ENCODE results near the gene PERM1. TPM values are rescaled to one million over a fixed set of nuclear protein-coding genes. Genes with fewer than 3 reads are reported as not detected.

The PERM1 gene
- total RNA-seq, 1 donor from 2014 or later: not detected

DNA sequence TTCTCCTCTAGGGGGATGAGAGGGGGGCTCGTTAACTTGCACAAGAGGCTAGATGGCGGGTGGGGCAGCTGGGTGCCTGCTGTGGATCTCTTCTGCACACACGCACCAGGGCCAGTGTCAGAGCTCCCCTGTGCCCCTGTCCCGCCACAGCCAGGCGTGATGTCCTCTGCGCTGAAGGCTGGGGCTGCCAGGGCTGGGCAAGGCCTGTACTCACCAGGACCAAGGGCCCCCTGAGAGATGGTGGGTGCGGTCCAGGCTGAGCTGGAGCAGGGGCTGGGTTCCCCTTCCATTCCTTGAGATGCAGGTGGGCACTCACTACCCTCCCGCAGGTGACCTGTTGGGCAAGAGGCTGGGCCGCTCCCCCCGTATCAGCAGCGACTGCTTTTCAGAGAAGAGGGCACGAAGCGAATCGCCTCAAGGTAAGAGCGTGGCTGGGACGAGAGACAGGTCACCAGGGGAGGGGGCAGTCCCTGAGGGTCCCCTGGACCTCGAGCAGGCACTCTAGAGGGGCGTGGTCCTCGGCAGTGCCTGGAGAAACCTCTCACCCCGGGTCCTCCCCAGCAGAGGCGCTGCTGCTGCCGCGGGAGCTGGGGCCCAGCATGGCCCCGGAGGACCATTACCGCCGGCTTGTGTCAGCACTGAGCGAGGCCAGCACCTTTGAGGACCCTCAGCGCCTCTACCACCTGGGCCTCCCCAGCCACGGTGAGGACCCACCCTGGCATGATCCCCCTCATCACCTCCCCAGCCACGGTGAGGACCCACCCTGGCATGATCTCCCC lies 43.0 kb downstream of the PERM1 start:
- H3K9me3 Mint-ChIP-seq (ENCODE audit: low read depth): no peaks in the 10 kb centered on the region
- peaks cover 17% of the 10 kb centered on the region for H3K27me3 Mint-ChIP-seq
- H3K4me3 Mint-ChIP-seq (ENCODE audit: low read depth): peak overlapping the region; percentile 29
- TF ChIP-seq, protein P1, sequence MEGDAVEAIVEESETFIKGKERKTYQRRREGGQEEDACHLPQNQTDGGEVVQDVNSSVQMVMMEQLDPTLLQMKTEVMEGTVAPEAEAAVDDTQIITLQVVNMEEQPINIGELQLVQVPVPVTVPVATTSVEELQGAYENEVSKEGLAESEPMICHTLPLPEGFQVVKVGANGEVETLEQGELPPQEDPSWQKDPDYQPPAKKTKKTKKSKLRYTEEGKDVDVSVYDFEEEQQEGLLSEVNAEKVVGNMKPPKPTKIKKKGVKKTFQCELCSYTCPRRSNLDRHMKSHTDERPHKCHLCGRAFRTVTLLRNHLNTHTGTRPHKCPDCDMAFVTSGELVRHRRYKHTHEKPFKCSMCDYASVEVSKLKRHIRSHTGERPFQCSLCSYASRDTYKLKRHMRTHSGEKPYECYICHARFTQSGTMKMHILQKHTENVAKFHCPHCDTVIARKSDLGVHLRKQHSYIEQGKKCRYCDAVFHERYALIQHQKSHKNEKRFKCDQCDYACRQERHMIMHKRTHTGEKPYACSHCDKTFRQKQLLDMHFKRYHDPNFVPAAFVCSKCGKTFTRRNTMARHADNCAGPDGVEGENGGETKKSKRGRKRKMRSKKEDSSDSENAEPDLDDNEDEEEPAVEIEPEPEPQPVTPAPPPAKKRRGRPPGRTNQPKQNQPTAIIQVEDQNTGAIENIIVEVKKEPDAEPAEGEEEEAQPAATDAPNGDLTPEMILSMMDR (IDR thresholded peaks at IDR 0.05; ENCODE audit: unreplicated experiment): peak; percentile 21
- DNase-seq (ENCODE audit: low spot score, unreplicated experiment): no peak
- no peak overlapping the region for H3K27ac Mint-ChIP-seq
- H3K4me1 Mint-ChIP-seq (ENCODE audit: low read depth): peaks cover 22% of the 10 kb centered on the region
- no peaks in the 10 kb centered on the region for H3K36me3 Mint-ChIP-seq (ENCODE audit: insufficient read depth)

DNA sequence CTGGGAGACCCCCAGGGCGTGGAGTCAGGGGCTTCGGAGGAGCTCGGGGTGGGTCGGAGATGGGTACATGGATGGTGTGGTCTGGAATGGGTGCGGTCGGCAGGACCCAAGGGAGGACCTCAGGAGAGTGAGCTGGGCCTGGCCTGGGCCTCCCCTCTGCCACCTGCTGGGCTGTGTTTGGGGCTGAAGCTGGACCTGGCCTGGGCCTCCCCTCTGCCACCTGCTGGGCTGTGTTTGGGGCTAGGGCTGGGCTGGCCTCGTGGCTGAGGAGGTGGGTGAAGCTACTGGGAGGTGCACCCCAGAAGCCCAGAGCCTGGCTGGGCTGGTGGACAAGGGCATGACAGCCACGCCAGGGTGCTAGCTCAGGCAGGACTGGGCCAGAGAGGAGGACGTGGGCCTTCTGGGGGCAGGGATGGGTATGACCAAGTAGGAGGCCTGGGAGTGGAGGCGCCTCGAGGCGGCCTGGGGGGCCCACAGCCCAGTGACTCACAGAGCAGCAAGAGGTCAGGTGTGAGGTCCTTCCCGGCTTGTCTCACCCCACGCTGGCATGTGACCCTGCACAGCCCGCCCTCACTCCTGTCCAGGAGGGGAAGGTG lies 43.7 kb downstream of the PERM1 start:
- Mint-ChIP-seq H3K4me3 (ENCODE audit: low read depth) (no peak overlapping the region), H3K27ac (peak overlapping the region; percentile 81), H3K9me3 (ENCODE audit: low read depth) (no peaks in the 10 kb centered on the region), H3K36me3 (ENCODE audit: insufficient read depth) (no peaks in the 10 kb centered on the region), H3K4me1 (ENCODE audit: low read depth) (peaks cover 22% of the 10 kb centered on the region), H3K27me3 (peaks cover 21% of the 10 kb centered on the region)
- DNase-seq (ENCODE audit: low spot score, unreplicated experiment): no peak
- TF ChIP-seq, protein P1 (IDR thresholded peaks at IDR 0.05; ENCODE audit: unreplicated experiment): peak; percentile 53

DNA sequence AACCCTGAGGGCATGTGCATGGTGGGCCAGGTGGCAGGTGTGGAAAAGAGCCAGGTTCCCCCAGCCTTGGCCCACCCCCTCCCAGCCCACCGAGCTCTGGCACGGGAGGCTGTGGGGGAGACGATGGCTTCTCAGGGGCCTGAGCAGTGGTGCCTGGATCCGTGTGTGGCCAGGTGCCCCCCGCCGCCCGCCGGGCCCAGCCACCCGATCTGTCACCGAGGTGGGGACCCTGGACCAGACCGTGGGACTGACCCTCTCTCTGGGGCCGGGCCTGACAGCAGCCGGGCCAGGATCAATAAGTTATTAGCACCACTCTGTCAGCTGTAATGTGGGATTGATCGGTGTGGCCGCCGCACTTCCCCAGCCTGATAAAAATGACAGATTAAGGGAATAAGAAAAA lies 44.4 kb downstream of the PERM1 start:
- Mint-ChIP-seq H3K36me3 (ENCODE audit: insufficient read depth) (no peaks in the 10 kb centered on the region), H3K27ac (peak overlapping the region; percentile 81), H3K27me3 (peaks cover 26% of the 10 kb centered on the region), H3K4me1 (ENCODE audit: low read depth) (peaks cover 22% of the 10 kb centered on the region), H3K4me3 (ENCODE audit: low read depth) (no peak overlapping the region), H3K9me3 (ENCODE audit: low read depth) (no peaks in the 10 kb centered on the region)
- TF ChIP-seq, protein P1 (IDR thresholded peaks at IDR 0.05; ENCODE audit: unreplicated experiment): no peak
- no peak for DNase-seq (ENCODE audit: low spot score, unreplicated experiment)

DNA sequence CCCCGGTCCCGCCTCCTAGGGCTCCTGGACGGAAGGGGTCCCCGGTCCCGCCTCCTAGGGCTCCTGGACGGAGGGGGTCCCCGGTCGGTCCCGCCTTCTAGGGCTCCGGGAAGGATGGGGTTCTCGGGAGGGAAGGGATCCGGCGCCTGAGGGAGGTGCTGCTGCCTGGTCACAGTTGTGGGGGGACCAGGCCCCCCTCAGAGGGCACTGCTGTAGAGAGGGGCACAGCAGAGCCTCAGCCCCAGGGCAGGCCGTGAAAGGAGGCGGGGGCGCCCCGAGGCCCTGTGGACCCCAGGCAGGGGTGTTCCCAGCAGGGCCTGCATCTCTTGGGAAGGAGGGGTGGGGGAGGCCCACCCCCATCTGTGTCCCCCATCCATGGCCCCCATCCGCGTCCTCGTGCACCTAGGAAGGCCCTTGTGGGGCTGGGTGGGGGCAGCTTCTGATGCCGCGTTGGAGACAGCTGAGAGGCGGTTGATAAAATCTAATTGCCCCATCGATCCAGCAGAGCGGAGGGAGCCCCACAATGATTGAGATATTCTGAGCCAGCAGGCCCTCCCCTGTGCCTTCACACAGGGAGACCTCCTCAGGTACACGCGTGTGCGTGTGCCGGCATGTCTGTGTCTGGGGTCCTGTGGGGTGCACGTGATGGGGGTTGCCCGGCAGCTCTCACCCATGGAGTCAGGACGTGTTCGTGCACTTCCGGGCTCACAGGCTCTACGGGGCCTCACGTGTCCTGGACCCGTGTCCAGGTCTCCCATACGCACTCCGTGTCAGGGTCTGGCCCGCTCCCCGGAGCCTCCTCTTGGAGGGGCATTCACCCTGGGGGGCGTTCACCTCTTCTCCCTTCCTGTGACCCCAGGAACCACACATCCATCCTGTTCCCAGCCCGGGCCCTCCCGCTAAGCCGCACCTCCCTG lies 45.3 kb downstream of the PERM1 start:
- Mint-ChIP-seq H3K9me3 (ENCODE audit: low read depth) (no peaks in the 10 kb centered on the region), H3K4me1 (ENCODE audit: low read depth) (peaks cover 22% of the 10 kb centered on the region), H3K27ac (no peak overlapping the region)

More for the DNA sequence above, 45.3 kb downstream of the PERM1 start:
- Mint-ChIP-seq H3K4me3 (ENCODE audit: low read depth) (no peak overlapping the region), H3K27me3 (peaks cover 35% of the 10 kb centered on the region), H3K36me3 (ENCODE audit: insufficient read depth) (no peaks in the 10 kb centered on the region)
- TF ChIP-seq, protein P1 (IDR thresholded peaks at IDR 0.05; ENCODE audit: unreplicated experiment): no peak
- DNase-seq (ENCODE audit: low spot score, unreplicated experiment): no peak
